ENCODE results near the gene RGS10. TPM values are rescaled to one million over a fixed set of nuclear protein-coding genes. Genes with fewer than 3 reads are reported as not detected.

RGS10 gene
- total and polyA plus RNA-seq, 2 of the 8 experiments (the other 6 are each of a cell fraction or from before 2014, with no cell fraction given): 5.5 to 13.1 TPM

GRCh38 chr10:119542357-119542987, at the start of gene RGS10 (continued):
- no peak for TF ChIP-seq CTCF (IDR thresholded peaks at IDR 0.05; ENCODE audit: control extremely low read depth in 1 of 3, insufficient read depth in 1 of 3, low read depth in 1 of 3, low read length in 3 of 3)
- TF ChIP-seq MAX (IDR thresholded peaks at IDR 0.05): peak; percentile 47; the same call in 1 of the 2 replicates
- TF ChIP-seq CBX8 (IDR thresholded peaks at IDR 0.05; ENCODE audit: borderline replicate concordance, low read depth, low read length): no peak
- TF ChIP-seq POLR2A (IDR thresholded peaks at IDR 0.05; ENCODE audit: control extremely low read depth in 1 of 2, low read depth in 2 of 2, low read length in 2 of 2): no peak
- TF ChIP-seq RNF2 (IDR thresholded peaks at IDR 0.05; ENCODE audit: borderline replicate concordance, low read depth, low read length, missing control alignments, poor library complexity, severe bottlenecking): no peak
- TF ChIP-seq ASH2L (IDR thresholded peaks at IDR 0.05; ENCODE audit: low read length): peak; percentile 66

Data from H1 (cell line).